T-helper 2 cell treated with Interferon-gamma antibody and Interleukin-4, amounts not matched to agents 5 μg/mL and 100 μg/mL, for 36 hours (primary cell): Measurements from ENCODE around the gene PTN.

Experiments
- DNase-seq: peaks from one replicate; pipeline ENCODE4 v3.0.0; 2021; ENCODE audit warnings: low spot score
- H3K27ac Mint-ChIP-seq: one replicate; pipeline ENCODE4 v1.8.0; 2021; ENCODE audit warnings: mild to moderate bottlenecking, mixed read lengths
- H3K27me3 Mint-ChIP-seq: one replicate; pipeline ENCODE4 v1.8.0; 2021; ENCODE audit warnings: low read depth, mixed read lengths
- H3K36me3 Mint-ChIP-seq: one replicate; pipeline ENCODE4 v1.8.0; 2021; ENCODE audit warnings: low read depth, mixed read lengths
- H3K4me1 Mint-ChIP-seq: one replicate; pipeline ENCODE4 v1.8.0; 2021; ENCODE audit warnings: low read depth, mixed read lengths
- H3K4me3 Mint-ChIP-seq: one replicate; pipeline ENCODE4 v1.8.0; 2022; ENCODE audit warnings: mild to moderate bottlenecking, moderate library complexity, mixed read lengths
- H3K9me3 Mint-ChIP-seq: one replicate; pipeline ENCODE4 v1.8.0; 2021; ENCODE audit warnings: mixed read lengths

Gene PTN

GRCh38 chr7:137342265-137342664 lies 1.3 kb downstream of the PTN start:
- Mint-ChIP-seq H3K27me3 (peaks cover 7% of the 10 kb centered on the region), H3K4me1 (no peaks in the 10 kb centered on the region), H3K27ac (no peak overlapping the region), H3K4me3 (no peak overlapping the region), H3K36me3 (no peaks in the 10 kb centered on the region), H3K9me3 (no peaks in the 10 kb centered on the region)
- no peak for DNase-seq

GRCh38 chr7:137337902-137338301 lies 5.6 kb downstream of the PTN start:
- no peak overlapping the region for H3K4me3 Mint-ChIP-seq
- H3K36me3 Mint-ChIP-seq = no peaks in the 10 kb centered on the region
- no peak overlapping the region for H3K27ac Mint-ChIP-seq
- no peaks in the 10 kb centered on the region for H3K9me3 Mint-ChIP-seq
- no peaks in the 10 kb centered on the region for H3K4me1 Mint-ChIP-seq
- no peak for DNase-seq
- H3K27me3 Mint-ChIP-seq = peaks cover 1% of the 10 kb centered on the region

- DNase-seq = no peak
- Mint-ChIP-seq H3K4me1 (no peaks in the 10 kb centered on the region), H3K36me3 (no peaks in the 10 kb centered on the region), H3K4me3 (no peak overlapping the region), H3K9me3 (no peaks in the 10 kb centered on the region), H3K27me3 (no peaks in the 10 kb centered on the region), H3K27ac (no peak overlapping the region)
These were observed 7.7 kb downstream of the PTN start for GRCh38 chr7:137335814-137336213.

GRCh38 chr7:137331378-137331777 lies 12.2 kb downstream of the PTN start:
- Mint-ChIP-seq H3K27ac (no peak overlapping the region), H3K9me3 (no peaks in the 10 kb centered on the region), H3K36me3 (no peaks in the 10 kb centered on the region), H3K4me1 (no peaks in the 10 kb centered on the region), H3K27me3 (no peaks in the 10 kb centered on the region), H3K4me3 (no peak overlapping the region)
- no peak for DNase-seq

GRCh38 chr7:137329411-137329810 lies 14.1 kb downstream of the PTN start:
- no peaks in the 10 kb centered on the region for H3K4me1 Mint-ChIP-seq
- H3K36me3 Mint-ChIP-seq = no peaks in the 10 kb centered on the region
- H3K4me3 Mint-ChIP-seq = no peak overlapping the region
- no peak for DNase-seq
- no peaks in the 10 kb centered on the region for H3K9me3 Mint-ChIP-seq
- no peaks in the 10 kb centered on the region for H3K27me3 Mint-ChIP-seq
- no peak overlapping the region for H3K27ac Mint-ChIP-seq

GRCh38 chr7:137328373-137329120 lies 15.0 kb downstream of the PTN start:
- Mint-ChIP-seq H3K27ac (no peak overlapping the region), H3K36me3 (no peaks in the 10 kb centered on the region)
- DNase-seq = no peak

GRCh38 chr7:137325927-137326326 lies 17.6 kb downstream of the PTN start:
- H3K9me3 Mint-ChIP-seq = no peaks in the 10 kb centered on the region
- no peak overlapping the region for H3K27ac Mint-ChIP-seq

More at GRCh38 chr7:137328373-137329120, 15.0 kb downstream of the PTN start:
- H3K4me1 Mint-ChIP-seq = no peaks in the 10 kb centered on the region
- H3K27me3 Mint-ChIP-seq = no peaks in the 10 kb centered on the region
- no peak overlapping the region for H3K4me3 Mint-ChIP-seq
- H3K9me3 Mint-ChIP-seq = no peaks in the 10 kb centered on the region

GRCh38 chr7:137324796-137325696 lies 18.5 kb downstream of the PTN start:
- no peak for DNase-seq
- Mint-ChIP-seq H3K4me1 (no peaks in the 10 kb centered on the region), H3K27me3 (no peaks in the 10 kb centered on the region), H3K4me3 (no peak overlapping the region), H3K36me3 (no peaks in the 10 kb centered on the region), H3K27ac (no peak overlapping the region), H3K9me3 (no peaks in the 10 kb centered on the region)

More at GRCh38 chr7:137325927-137326326, 17.6 kb downstream of the PTN start:
- Mint-ChIP-seq H3K27me3 (no peaks in the 10 kb centered on the region), H3K4me3 (no peak overlapping the region), H3K4me1 (no peaks in the 10 kb centered on the region), H3K36me3 (no peaks in the 10 kb centered on the region)
- no peak for DNase-seq

GRCh38 chr7:137316648-137317353 lies 26.7 kb downstream of the PTN start:
- no peak overlapping the region for H3K4me3 Mint-ChIP-seq
- DNase-seq = no peak
- no peak overlapping the region for H3K27ac Mint-ChIP-seq
- H3K27me3 Mint-ChIP-seq = no peaks in the 10 kb centered on the region
- no peaks in the 10 kb centered on the region for H3K36me3 Mint-ChIP-seq
- H3K9me3 Mint-ChIP-seq = peaks cover 7% of the 10 kb centered on the region
- H3K4me1 Mint-ChIP-seq = no peaks in the 10 kb centered on the region

GRCh38 chr7:137313201-137313600 lies 30.3 kb downstream of the PTN start:
- no peak overlapping the region for H3K4me3 Mint-ChIP-seq
- no peak for DNase-seq
- peaks cover 7% of the 10 kb centered on the region for H3K9me3 Mint-ChIP-seq
- no peaks in the 10 kb centered on the region for H3K4me1 Mint-ChIP-seq
- no peaks in the 10 kb centered on the region for H3K27me3 Mint-ChIP-seq
- H3K27ac Mint-ChIP-seq = no peak overlapping the region
- H3K36me3 Mint-ChIP-seq = no peaks in the 10 kb centered on the region

- Mint-ChIP-seq H3K27ac (no peak overlapping the region), H3K36me3 (no peaks in the 10 kb centered on the region), H3K4me1 (no peaks in the 10 kb centered on the region), H3K9me3 (no peaks in the 10 kb centered on the region), H3K4me3 (no peak overlapping the region), H3K27me3 (no peaks in the 10 kb centered on the region)
- DNase-seq = no peak
These were observed 36.8 kb downstream of the PTN start for GRCh38 chr7:137306748-137307147.

GRCh38 chr7:137305901-137306621 lies 37.5 kb downstream of the PTN start:
- no peak for DNase-seq
- Mint-ChIP-seq H3K27me3 (no peaks in the 10 kb centered on the region), H3K9me3 (no peaks in the 10 kb centered on the region), H3K4me3 (no peak overlapping the region), H3K36me3 (no peaks in the 10 kb centered on the region), H3K4me1 (no peaks in the 10 kb centered on the region), H3K27ac (no peak overlapping the region)

- H3K27ac Mint-ChIP-seq = no peak overlapping the region
- no peaks in the 10 kb centered on the region for H3K9me3 Mint-ChIP-seq
- no peaks in the 10 kb centered on the region for H3K27me3 Mint-ChIP-seq
- H3K36me3 Mint-ChIP-seq = no peaks in the 10 kb centered on the region
- no peaks in the 10 kb centered on the region for H3K4me1 Mint-ChIP-seq
- DNase-seq = no peak
- no peak overlapping the region for H3K4me3 Mint-ChIP-seq
These were observed 38.8 kb downstream of the PTN start for GRCh38 chr7:137304624-137305235.
